Parathyroid adenoma (tissue), 2 donors: ENCODE measurements around the gene GPC6.

Source experiments
- H2AFZ ChIP-seq: fragments of 300-600 bp; sonication (generic); one replicate; pipeline ENCODE4 v1.7.0; 2017; ENCODE audit warnings: antibody characterized with exemption, mild to moderate bottlenecking
- H3K27ac ChIP-seq: fragments of 300-600 bp; sonication (generic); one replicate; pipeline ENCODE4 v1.7.0; 2017
- H3K27me3 ChIP-seq: fragments of 300-600 bp; sonication (generic); one replicate; pipeline ENCODE4 v1.7.0; 2017; ENCODE audit warnings: low read length; ENCODE audit not compliant: control insufficient read depth, insufficient read depth
- H3K36me3 ChIP-seq: fragments of 300-600 bp; sonication (generic); one replicate; pipeline ENCODE4 v1.7.0; 2017; ENCODE audit warnings: low read length; ENCODE audit not compliant: control insufficient read depth, insufficient read depth
- H3K4me1 ChIP-seq: fragments of 300-600 bp; sonication (generic); one replicate; pipeline ENCODE4 v1.7.0; 2017; ENCODE audit warnings: control low read depth
- H3K4me2 ChIP-seq: fragments of 300-600 bp; sonication (generic); one replicate; pipeline ENCODE4 v1.7.0; 2017; ENCODE audit warnings: low read length
- H3K4me3 ChIP-seq: fragments of 300-600 bp; sonication (generic); one replicate; pipeline ENCODE4 v1.7.0; 2017; ENCODE audit warnings: low read depth, low read length
- H3K79me2 ChIP-seq: fragments of 300-600 bp; sonication (generic); one replicate; pipeline ENCODE4 v1.7.0; 2017; ENCODE audit warnings: control low read depth
- H3K9ac ChIP-seq: fragments of 300-600 bp; sonication (generic); one replicate; pipeline ENCODE4 v1.7.0; 2017; ENCODE audit warnings: mild to moderate bottlenecking
- H3K9me3 ChIP-seq: fragments of 300-600 bp; sonication (generic); one replicate; pipeline ENCODE4 v1.7.0; 2017; ENCODE audit warnings: low read length; ENCODE audit not compliant: control insufficient read depth
- TF ChIP-seq, protein P1 (sequence below): fragments of 300-600 bp; sonication (generic); IDR thresholded peaks from one replicate; pipeline ENCODE4 v1.7.0; 2017; ENCODE audit warnings: antibody characterized with exemption, mild to moderate bottlenecking
- donor health status: primary hyperparathyroidism.

The GPC6 gene

DNA sequence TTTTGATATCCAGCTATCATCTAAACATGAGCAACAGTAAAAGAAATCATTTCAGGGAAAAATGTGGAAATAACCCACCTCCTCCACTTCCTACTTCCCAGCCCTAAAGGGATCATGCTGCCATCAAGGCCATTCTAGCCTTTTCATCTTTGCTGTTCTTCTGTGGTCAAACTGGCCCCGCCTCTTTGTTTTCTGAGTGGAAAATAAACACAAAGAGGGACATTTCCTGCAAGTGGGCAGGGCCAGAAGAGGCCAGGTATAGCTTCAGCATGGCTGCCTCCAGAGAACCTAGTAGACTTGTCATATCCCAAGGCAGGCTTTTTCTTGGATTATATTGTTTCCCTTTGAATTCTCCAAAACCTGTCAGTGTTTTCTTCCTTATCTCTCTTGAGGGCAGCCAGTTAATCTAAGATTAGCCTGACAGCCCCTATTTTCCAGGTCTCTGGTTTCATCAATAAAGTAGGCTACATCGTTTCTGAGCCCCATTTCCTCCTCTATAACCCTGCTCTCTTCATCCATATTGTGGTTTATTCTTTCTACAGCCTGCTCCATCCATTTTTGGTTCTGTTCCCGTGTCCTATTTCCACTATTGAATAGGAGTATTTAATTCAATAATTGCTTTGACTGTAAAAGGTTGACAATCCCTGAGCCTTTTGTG is 117.6 kb downstream of the GPC6 start:
- Histone ChIP-seq H3K4me1 (no peaks in the 10 kb centered on the region), H3K27ac (no peak overlapping the region), H2AFZ (no peak overlapping the region), H3K9ac (no peak overlapping the region), H3K4me3 (no peak overlapping the region), H3K36me3 (no peaks in the 10 kb centered on the region), H3K79me2 (no peaks in the 10 kb centered on the region), H3K27me3 (no peaks in the 10 kb centered on the region), H3K9me3 (no peaks in the 10 kb centered on the region), H3K4me2 (no peak overlapping the region)
- TF ChIP-seq, protein P1, sequence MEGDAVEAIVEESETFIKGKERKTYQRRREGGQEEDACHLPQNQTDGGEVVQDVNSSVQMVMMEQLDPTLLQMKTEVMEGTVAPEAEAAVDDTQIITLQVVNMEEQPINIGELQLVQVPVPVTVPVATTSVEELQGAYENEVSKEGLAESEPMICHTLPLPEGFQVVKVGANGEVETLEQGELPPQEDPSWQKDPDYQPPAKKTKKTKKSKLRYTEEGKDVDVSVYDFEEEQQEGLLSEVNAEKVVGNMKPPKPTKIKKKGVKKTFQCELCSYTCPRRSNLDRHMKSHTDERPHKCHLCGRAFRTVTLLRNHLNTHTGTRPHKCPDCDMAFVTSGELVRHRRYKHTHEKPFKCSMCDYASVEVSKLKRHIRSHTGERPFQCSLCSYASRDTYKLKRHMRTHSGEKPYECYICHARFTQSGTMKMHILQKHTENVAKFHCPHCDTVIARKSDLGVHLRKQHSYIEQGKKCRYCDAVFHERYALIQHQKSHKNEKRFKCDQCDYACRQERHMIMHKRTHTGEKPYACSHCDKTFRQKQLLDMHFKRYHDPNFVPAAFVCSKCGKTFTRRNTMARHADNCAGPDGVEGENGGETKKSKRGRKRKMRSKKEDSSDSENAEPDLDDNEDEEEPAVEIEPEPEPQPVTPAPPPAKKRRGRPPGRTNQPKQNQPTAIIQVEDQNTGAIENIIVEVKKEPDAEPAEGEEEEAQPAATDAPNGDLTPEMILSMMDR = no peak

DNA sequence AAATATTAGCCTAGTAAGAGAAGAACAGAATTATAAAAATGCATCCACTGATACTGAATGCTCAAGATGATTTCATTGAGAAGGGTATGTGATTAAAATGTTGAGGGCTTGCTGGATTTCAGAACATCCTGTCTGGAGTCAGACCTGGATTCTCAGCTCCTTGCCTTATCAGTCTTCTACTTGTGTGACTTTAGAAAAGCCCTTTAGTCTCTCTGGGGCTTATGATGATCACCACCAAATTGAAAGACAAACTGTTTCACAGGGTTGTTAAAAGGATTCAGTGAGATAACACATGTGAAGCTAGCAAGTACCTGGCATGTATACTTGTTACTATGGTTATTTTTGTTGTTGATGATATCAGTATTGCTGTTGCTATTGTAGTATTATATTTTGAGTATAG is 118.4 kb downstream of the GPC6 start:
- H3K27ac ChIP-seq = no peak overlapping the region
- H3K9ac ChIP-seq = no peak overlapping the region
- no peak overlapping the region for H3K4me3 ChIP-seq
- no peak overlapping the region for H2AFZ ChIP-seq
- H3K9me3 ChIP-seq = no peaks in the 10 kb centered on the region
- H3K79me2 ChIP-seq = no peaks in the 10 kb centered on the region
- no peaks in the 10 kb centered on the region for H3K27me3 ChIP-seq
- TF ChIP-seq, protein P1 = no peak
- no peaks in the 10 kb centered on the region for H3K36me3 ChIP-seq
- H3K4me2 ChIP-seq = no peak overlapping the region
- no peaks in the 10 kb centered on the region for H3K4me1 ChIP-seq

DNA sequence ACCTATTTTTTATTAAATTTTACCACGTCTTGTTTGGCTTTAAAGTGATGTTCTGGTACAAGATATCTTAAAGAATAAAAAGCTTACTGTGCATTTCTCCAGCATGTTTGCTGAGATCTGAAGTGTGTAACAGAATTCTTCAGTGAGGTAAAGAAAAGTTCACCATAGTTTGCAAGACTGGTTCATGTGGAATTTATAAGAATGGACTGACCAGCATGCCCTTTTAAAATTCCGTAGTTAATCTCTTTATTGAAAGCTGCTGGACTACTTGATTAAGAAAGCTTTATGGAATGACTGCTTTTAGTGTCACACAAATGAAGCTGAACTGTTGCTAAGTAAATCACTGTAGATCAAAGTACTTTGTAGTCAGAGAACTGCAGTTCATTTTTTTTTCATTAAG is 119.2 kb downstream of the GPC6 start:
- H3K9ac ChIP-seq = no peak overlapping the region
- H3K4me2 ChIP-seq = no peak overlapping the region
- H3K4me3 ChIP-seq = no peak overlapping the region
- H3K9me3 ChIP-seq = no peaks in the 10 kb centered on the region
- H3K79me2 ChIP-seq = no peaks in the 10 kb centered on the region
- no peaks in the 10 kb centered on the region for H3K4me1 ChIP-seq
- TF ChIP-seq, protein P1 = no peak
- H3K36me3 ChIP-seq = no peaks in the 10 kb centered on the region
- no peaks in the 10 kb centered on the region for H3K27me3 ChIP-seq
- H3K27ac ChIP-seq = no peak overlapping the region
- no peak overlapping the region for H2AFZ ChIP-seq

DNA sequence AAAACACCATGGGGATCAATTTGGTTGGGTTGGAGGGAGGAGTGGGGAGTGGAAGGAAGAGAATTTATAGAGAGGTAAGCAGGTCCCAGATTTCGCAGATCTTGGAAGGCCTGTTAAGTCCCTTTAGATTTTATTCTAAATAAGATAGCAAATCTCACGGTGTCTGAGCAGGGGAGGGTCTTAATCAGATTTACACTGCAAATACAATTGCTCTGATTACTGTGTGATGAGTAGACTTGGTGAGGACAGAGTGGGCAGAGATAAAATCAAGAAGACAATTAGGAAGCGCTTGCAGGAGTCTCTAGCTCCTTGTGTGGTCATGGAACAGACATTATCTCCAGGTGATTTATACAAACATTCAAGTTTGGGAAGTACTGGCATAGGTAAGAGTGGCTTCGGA is 126.0 kb downstream of the GPC6 start:
- no peak overlapping the region for H3K9ac ChIP-seq
- H2AFZ ChIP-seq = no peak overlapping the region
- no peak overlapping the region for H3K4me3 ChIP-seq
- no peaks in the 10 kb centered on the region for H3K36me3 ChIP-seq
- no peak overlapping the region for H3K27ac ChIP-seq
- no peaks in the 10 kb centered on the region for H3K4me1 ChIP-seq
- H3K79me2 ChIP-seq = no peaks in the 10 kb centered on the region
- TF ChIP-seq, protein P1 = no peak
- no peaks in the 10 kb centered on the region for H3K27me3 ChIP-seq
- no peak overlapping the region for H3K4me2 ChIP-seq
- H3K9me3 ChIP-seq = no peaks in the 10 kb centered on the region

DNA sequence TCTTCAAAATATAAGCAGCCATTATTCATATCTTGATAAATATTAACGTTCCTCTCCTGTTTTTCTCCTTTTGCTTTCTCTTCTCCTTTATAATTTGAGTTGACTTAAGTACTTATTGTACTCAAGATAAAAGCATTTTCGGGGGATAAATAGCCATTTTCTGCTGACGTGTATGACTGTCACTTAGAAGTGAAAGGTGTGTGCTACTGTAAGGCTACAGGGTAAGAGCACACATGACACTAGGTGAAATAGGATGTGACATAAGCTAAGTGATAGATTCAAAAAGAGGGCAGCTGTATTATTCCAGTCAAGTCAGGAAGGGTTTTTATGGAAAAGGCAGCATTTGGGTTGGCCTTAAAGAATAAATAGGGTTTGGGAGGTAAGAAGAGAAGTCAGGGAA is 128.5 kb downstream of the GPC6 start:
- TF ChIP-seq, protein P1 = no peak
- Histone ChIP-seq H3K27me3 (no peaks in the 10 kb centered on the region), H2AFZ (no peak overlapping the region), H3K4me2 (no peak overlapping the region), H3K4me1 (no peaks in the 10 kb centered on the region), H3K79me2 (no peaks in the 10 kb centered on the region), H3K36me3 (no peaks in the 10 kb centered on the region), H3K4me3 (no peak overlapping the region), H3K27ac (no peak overlapping the region), H3K9me3 (no peaks in the 10 kb centered on the region), H3K9ac (no peak overlapping the region)
